Measurements from ENCODE around the gene ZFPL1. TPM values are rescaled to one million over a fixed set of nuclear protein-coding genes. Genes with fewer than 3 reads are reported as not detected.

Gene ZFPL1
- total RNA-seq, 4 donors from 2014 or later, result 26.3 to 43.9 (median 33.3) TPM

GRCh38 chr11:65120831-65121230, 36.8 kb downstream of the ZFPL1 start:
- no peak for ATAC-seq
- peaks cover 3 to 61% (median 25%) of the 10 kb centered on the region in 3 donors for H3K4me1 ChIP-seq
- TF ChIP-seq POLR2AphosphoS5 (IDR thresholded peaks at IDR 0.05) (no peak), POLR2A (IDR thresholded peaks at IDR 0.05) (no peak), EP300 (IDR thresholded peaks at IDR 0.05) (no peak), CTCF (IDR thresholded peaks at IDR 0.05) (no peak)
- H3K27ac ChIP-seq, result peak overlapping the region in 3 of 4 donors; percentile 94 to 97 (median 95)
- H3K4me3 ChIP-seq, result peak overlapping the region in 1 of 2 donors; percentile 88
- H3K9me3 ChIP-seq, result no peaks in the 10 kb centered on the region
- no peaks in the 10 kb centered on the region for H3K27me3 ChIP-seq
- 75 to 100% methylated on average over 1 to 2 of the region's 3 CpGs for WGBS, 2 donors (ENCODE audit: low coverage in 1 of 2)
- peaks cover 0 to 62% of the 10 kb centered on the region in 2 donors for H3K36me3 ChIP-seq

GRCh38 chr11:65121447-65121864, 37.4 kb downstream of the ZFPL1 start:
- 0% methylated on average over 15 of the region's 22 CpGs; no CpG with 5 or more reads in 1 of the 2 donors for WGBS, 2 donors (ENCODE audit: low coverage in 1 of 2)
- Histone ChIP-seq H3K4me3 (peak overlapping the region; percentile 74 to 88), H3K36me3 (peaks cover 0 to 62% of the 10 kb centered on the region in 2 donors)

GRCh38 chr11:65121865-65122696, 38.1 kb downstream of the ZFPL1 start, which contains the start of the genes FAU and MRPL49:
TSS of gene FAU (minus strand) at chr11:65122134. CDS start at chr11:65121813, 321 bp downstream.
TSS of gene MRPL49 (plus strand) at chr11:65122321. CDS start at chr11:65122347, 26 bp downstream.
- 0% methylated on average over 7 to 10 of the region's 64 CpGs for WGBS, 2 donors (ENCODE audit: low coverage in 1 of 2)
- peaks cover 0 to 66% of the 10 kb centered on the region in 2 donors for H3K36me3 ChIP-seq
- peak within 1 kb of the TSS; percentile 74 to 88 for H3K4me3 ChIP-seq
- peak; percentile 95 for TF ChIP-seq POLR2AphosphoS5 (IDR thresholded peaks at IDR 0.05)
- peak; percentile 87 for TF ChIP-seq POLR2A (IDR thresholded peaks at IDR 0.05)
- peak in 1 of 4 experiments; percentile 5 for TF ChIP-seq CTCF (IDR thresholded peaks at IDR 0.05)
- no peak for TF ChIP-seq EP300 (IDR thresholded peaks at IDR 0.05)
- no peaks in the 10 kb centered on the region for H3K9me3 ChIP-seq
- H3K27ac ChIP-seq, result peak within 1 kb of the TSS; percentile 87 to 97 (median 94)
- peaks cover 0 to 48% (median 14%) of the 10 kb centered on the region in 3 donors for H3K4me1 ChIP-seq
- ATAC-seq, result peak; percentile 94
- no peaks in the 10 kb centered on the region for H3K27me3 ChIP-seq

More at GRCh38 chr11:65121447-65121864, 37.4 kb downstream of the ZFPL1 start:
- no peak for TF ChIP-seq POLR2A (IDR thresholded peaks at IDR 0.05)
- no peak for TF ChIP-seq CTCF (IDR thresholded peaks at IDR 0.05)
- no peak for TF ChIP-seq EP300 (IDR thresholded peaks at IDR 0.05)
- no peak for TF ChIP-seq POLR2AphosphoS5 (IDR thresholded peaks at IDR 0.05)
- ATAC-seq, result no peak
- Histone ChIP-seq H3K4me1 (peaks cover 2 to 55% (median 18%) of the 10 kb centered on the region in 3 donors), H3K27me3 (no peaks in the 10 kb centered on the region), H3K9me3 (no peaks in the 10 kb centered on the region), H3K27ac (peak overlapping the region; percentile 87 to 97 (median 94))

GRCh38 chr11:65124480-65125196, 40.6 kb downstream of the ZFPL1 start:
- TF ChIP-seq POLR2A (IDR thresholded peaks at IDR 0.05), result no peak
- no peak for TF ChIP-seq CTCF (IDR thresholded peaks at IDR 0.05)
- WGBS, 2 donors (ENCODE audit: low coverage in 1 of 2), result 83 to 85% methylated on average over 1 to 4 of the region's 5 CpGs
- Histone ChIP-seq H3K4me3 (no peak overlapping the region), H3K4me1 (peaks cover 0 to 38% (median 14%) of the 10 kb centered on the region in 3 donors), H3K27me3 (no peaks in the 10 kb centered on the region), H3K9me3 (no peaks in the 10 kb centered on the region), H3K36me3 (peaks cover 0 to 75% of the 10 kb centered on the region in 2 donors), H3K27ac (no peak overlapping the region)
- ATAC-seq, result no peak

All from gastroesophageal sphincter (tissue), 4 donors.